Measurements from ENCODE around the gene TUBGCP2.

DNA sequence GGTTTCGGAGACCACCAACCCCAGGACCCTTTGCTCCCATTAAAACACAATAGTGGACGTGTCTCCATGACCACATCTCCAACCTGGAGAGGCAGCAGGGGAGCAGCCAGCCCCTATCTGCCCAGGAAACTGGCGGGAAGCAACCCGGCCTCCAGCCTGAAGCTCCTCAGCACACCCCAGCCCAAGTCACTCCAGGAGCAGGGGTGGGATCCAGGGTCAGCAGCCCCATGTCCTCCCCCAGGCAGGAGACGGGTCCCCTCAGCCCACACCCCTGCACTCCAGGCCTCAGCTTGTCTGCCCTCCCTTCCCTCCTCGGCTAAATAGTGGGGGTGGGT lies 32.6 kb downstream of the TUBGCP2 start:
- TF ChIP-seq, protein P1, sequence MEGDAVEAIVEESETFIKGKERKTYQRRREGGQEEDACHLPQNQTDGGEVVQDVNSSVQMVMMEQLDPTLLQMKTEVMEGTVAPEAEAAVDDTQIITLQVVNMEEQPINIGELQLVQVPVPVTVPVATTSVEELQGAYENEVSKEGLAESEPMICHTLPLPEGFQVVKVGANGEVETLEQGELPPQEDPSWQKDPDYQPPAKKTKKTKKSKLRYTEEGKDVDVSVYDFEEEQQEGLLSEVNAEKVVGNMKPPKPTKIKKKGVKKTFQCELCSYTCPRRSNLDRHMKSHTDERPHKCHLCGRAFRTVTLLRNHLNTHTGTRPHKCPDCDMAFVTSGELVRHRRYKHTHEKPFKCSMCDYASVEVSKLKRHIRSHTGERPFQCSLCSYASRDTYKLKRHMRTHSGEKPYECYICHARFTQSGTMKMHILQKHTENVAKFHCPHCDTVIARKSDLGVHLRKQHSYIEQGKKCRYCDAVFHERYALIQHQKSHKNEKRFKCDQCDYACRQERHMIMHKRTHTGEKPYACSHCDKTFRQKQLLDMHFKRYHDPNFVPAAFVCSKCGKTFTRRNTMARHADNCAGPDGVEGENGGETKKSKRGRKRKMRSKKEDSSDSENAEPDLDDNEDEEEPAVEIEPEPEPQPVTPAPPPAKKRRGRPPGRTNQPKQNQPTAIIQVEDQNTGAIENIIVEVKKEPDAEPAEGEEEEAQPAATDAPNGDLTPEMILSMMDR (IDR thresholded peaks at IDR 0.05; ENCODE audit: borderline replicate concordance, extremely low read depth, low read length, poor library complexity, severe bottlenecking), result no peak
- TF ChIP-seq EZH2 (IDR thresholded peaks at IDR 0.05; ENCODE audit: borderline replicate concordance, low read depth, low read length, severe bottlenecking), result no peak
